HG03354 (cell line): ENCODE data around the gene IDH3B.
"Not testable (repeated sequence)": the region's sequence is repeated elsewhere in the genome, so short reads cannot be mapped to it uniquely, and the experiment has no call there.

ENCODE experiments used
- ATAC-seq: cut with Tn5 transposase; IDR thresholded peaks from one replicate; pipeline ENCODE4 v1.9.1; 2021; ENCODE audit warnings: mild to moderate bottlenecking; ENCODE audit not compliant: unreplicated experiment, poor library complexity, severe bottlenecking

IDH3B gene

GRCh38 chr20:2663887-2664719, at the start of gene IDH3B:
Gene IDH3B, minus strand, starts transcription at chr20:2664216. Its CDS starts 28 bp downstream, at chr20:2664188.
- peak; percentile 94 for ATAC-seq

DNA sequence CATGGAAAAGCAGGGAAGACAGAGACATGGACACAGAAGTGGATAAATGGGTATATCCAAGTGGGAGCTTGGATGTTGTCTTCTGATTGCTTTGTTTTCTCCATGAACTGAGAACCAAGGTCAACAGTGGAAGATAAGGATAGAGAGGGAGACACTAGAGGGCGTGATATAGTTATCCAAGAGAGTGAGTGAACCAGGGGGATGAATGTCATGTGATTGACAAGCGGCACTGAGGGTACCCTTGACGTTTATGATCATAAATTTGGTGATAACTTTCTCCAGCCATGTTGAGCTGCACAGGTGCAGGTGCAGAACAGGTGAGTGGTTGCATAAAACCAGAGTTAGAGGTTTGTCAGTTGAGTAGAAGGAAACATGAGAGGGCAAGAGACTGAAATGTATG, 49.3 kb upstream of the IDH3B start:
- ATAC-seq, result no peak

GRCh38 chr20:2709205-2709981, 45.4 kb upstream of the IDH3B start:
- ATAC-seq, result no peak

- ATAC-seq, result no peak
Observed at GRCh38 chr20:2708665-2709064, 44.6 kb upstream of the IDH3B start.

DNA sequence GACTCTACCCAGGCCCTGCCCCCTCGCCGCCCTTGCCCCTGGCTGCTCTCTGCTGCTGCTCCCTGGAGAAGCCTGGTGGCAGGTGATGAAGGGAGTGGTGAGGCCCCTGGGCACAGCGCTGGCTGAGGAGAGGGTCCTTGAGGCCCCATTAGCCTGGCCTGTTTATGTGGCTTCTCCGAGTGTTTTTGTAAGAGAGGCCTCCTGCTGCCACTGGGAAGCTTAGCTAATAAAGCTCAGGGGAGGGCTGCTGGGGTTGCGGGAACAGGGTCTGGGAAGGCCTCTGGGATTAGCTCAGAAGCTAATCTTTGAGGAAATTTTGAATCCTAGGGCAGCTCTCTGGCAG, 44.0 kb upstream of the IDH3B start:
- no peak for ATAC-seq

- no peak for ATAC-seq
Observed at GRCh38 chr20:2707353-2708072, 43.5 kb upstream of the IDH3B start.

GRCh38 chr20:2706688-2707352, 42.8 kb upstream of the IDH3B start:
- ATAC-seq, result no peak

- ATAC-seq, result no peak
Observed at GRCh38 chr20:2705931-2706645, 42.1 kb upstream of the IDH3B start.

DNA sequence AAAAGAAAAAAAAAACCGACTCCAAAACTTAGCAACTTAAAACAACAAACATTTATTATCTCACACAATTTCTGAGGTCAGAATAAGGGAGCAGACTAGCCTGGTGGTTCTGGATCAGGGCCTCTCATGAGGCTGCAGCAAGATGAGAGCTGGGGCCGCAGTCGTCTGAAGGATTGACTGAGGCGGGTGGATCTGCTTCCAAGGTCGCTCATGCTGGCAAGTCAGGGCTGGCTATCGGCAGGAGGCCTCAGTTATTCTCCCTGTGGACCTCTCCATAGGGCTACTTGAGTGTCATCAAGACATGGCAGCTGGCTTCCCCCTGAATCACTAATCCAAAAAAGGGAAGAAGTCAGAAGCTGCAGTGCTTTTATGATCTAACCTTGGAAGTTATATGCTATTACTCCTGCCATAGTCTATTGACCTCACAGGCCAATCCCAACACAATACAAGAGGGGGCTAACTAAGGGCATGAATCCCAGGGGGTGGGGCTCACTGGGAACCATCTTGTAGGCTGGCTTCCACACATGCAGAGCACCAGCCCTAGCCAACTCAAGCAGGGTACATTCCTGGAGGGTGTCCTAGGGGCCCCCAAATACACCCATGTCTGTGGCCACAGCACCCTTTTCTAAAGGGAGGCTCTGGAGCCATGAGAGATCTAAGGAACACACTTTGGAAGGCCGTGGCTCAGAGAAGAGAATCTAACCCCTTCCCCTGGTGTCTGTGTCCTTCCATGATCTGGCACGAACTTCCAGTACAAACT, 39.9 kb upstream of the IDH3B start:
- no peak for ATAC-seq

DNA sequence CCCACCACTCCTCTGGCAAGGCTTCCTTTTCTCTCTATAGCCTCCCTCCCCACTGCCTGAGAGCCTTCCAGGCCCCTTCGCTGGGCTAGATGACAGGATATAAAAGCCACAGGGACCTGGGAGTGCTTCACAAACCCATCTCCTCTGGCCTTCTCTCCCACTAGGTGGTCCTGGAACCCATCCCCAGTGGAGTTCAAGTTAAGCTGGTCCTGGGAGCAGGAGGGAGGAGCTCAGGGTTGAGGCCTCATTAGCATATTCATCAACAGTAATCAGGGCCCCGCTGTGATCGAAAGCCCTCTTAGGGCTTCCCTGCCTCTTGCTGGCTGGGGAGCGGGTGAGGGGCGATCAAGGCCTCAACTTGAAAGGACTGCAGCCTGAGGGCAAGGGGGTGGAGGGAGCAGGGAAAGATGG, 37.7 kb upstream of the IDH3B start:
- ATAC-seq, result no peak

- ATAC-seq, result no peak
Observed at GRCh38 chr20:2700913-2701620, 37.1 kb upstream of the IDH3B start.

DNA sequence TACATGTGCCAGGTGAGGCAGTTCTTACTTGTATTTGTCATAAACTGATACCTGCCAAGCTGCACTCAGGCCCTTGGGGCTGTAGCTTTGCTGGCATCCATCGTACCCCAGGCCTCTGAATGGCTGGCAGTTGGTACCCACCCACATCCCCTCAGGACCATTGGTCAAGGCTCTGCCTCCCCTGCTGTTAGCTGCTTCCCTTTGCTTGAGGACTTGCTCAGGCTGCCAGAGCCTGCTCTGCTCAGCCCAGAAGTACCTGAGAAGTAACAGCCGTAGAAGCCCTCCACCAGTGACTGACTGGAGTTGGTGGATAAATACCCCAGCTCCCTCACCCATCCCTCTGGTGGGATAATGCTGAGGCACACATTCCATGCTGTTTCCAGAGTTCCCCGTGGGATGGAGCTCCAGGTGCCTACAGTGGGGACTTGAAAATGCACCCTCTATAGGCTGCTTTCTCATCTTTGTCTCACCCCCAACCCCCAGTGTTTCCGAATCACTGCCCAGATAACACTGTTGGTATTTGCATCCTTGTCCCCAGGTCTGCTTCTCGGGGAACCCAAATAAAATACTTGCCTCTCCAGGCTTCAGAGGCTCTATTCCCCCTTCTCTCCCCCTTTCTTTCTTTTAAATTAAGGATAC, 35.9 kb upstream of the IDH3B start:
- ATAC-seq, result no peak

GRCh38 chr20:2698912-2699311, 34.9 kb upstream of the IDH3B start:
- no peak for ATAC-seq

DNA sequence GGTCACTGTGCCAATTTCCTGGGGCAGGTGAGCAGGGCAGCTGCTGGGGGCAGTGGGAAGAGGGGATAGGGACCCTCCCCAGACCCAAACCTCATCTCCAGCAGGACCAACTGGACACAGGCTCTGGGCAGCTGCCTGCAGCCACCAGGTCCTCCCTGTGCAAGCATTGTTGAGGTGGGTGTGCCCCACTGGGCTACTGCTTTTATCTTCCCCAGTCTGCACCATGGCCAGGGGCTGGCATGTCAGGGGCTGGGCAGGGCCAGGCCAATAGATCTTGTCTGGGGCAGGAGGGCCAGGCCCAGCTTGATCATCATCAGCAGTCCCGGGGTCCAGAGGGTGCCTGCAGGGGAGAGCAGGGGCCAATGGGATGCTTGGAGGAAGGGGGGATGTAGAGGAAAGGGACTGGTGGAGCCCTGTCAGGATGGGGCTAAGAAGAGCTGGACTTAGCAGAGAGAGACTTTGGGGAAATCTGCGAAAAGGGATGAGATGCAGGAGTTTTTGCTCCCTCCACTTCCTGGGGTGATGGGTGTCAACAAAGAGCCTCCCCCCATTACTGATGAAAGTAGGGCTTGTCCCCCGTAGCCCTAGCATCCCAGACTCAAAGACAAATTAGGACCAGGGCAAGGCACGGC, 34.3 kb upstream of the IDH3B start:
- ATAC-seq, result no peak

DNA sequence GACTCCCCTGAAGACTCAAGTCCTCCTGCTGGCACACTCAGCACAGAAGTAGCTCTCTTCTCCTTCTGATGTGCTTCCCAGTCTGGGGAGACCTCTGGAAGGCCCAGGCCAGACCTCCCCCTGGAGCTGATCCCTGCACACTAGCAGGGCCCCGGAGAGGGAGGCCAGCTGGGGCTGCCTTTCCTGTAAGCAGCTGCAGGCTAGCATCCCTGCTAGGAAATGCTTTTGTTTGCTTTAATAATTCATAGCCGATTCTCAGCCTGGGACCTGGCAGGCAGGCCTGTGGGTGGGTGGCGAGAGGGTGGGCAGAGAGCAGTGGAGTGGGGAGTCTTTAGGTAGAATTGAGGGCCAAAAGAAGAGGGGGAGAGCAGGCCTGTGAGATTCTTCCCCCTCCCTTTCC, 33.8 kb upstream of the IDH3B start:
- ATAC-seq, result no peak

DNA sequence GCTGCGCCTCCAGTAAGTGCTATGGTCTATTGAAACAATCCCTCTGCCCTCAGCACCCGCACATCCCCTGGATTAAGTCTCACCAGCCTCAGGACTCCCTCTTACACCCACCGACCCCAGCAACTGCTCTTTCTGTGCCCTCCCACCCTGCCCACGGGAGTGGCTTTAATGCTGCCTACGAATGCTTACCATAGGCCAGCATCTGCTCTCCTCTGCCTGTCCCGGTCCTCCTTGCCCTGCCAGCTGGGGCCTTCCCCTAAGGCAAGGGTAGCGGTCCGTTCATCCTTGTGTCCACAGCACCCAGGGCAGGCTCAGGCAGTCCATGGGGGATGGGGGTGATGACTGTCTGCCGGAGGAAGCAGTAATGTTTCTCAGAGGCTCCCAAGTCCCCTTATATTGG, 32.6 kb upstream of the IDH3B start:
- no peak for ATAC-seq

GRCh38 chr20:2695984-2696525, 32.0 kb upstream of the IDH3B start:
- not testable (repeated sequence) for ATAC-seq
